ENCODE results near the gene MYO7A.
A peak's percentile ranks its signal among the peaks of the same experiment; 100 is the strongest.

MYO7A gene

DNA sequence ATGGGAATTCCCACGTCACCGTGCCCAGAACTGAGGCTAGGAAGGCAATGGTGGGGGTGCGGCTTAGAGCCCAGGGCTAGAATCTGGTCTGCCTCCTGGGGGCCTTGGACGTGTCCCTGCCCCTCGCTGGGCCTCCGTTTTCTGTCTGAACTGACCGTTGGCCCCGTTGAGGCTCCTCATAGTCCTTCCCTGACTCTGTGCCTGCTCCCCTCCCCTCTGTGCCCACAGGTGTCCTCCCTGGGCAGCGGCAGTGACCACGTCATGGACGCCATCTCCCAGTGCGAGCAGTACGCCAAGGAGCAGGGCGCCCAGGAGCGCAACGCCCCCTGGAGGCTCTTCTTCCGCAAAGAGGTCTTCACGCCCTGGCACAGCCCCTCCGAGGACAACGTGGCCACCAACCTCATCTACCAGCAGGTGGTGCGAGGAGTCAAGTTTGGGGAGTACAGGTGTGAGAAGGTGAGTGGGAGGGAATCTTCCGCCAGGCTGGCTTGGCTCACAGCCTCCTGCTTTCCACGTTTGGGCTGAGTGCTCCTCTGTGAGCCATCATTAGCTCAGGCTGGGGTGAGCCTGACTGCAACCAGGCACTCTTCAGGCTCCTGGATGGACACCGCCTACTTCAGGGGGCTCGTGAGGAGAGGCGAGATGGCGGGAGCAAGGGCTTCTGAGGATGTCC is 63.9 kb downstream of the MYO7A start:
- no peak overlapping the region for H3K4me3 ChIP-seq (replicated peaks; ENCODE audit: low read depth, low read length)
- peak; percentile 5 for DNase-seq (ENCODE audit: extremely low read depth, low read depth)
- TF ChIP-seq, protein P1, sequence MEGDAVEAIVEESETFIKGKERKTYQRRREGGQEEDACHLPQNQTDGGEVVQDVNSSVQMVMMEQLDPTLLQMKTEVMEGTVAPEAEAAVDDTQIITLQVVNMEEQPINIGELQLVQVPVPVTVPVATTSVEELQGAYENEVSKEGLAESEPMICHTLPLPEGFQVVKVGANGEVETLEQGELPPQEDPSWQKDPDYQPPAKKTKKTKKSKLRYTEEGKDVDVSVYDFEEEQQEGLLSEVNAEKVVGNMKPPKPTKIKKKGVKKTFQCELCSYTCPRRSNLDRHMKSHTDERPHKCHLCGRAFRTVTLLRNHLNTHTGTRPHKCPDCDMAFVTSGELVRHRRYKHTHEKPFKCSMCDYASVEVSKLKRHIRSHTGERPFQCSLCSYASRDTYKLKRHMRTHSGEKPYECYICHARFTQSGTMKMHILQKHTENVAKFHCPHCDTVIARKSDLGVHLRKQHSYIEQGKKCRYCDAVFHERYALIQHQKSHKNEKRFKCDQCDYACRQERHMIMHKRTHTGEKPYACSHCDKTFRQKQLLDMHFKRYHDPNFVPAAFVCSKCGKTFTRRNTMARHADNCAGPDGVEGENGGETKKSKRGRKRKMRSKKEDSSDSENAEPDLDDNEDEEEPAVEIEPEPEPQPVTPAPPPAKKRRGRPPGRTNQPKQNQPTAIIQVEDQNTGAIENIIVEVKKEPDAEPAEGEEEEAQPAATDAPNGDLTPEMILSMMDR (IDR thresholded peaks at IDR 0.05; ENCODE audit: low read depth, low read length, missing control alignments) = peak; percentile 39

DNA sequence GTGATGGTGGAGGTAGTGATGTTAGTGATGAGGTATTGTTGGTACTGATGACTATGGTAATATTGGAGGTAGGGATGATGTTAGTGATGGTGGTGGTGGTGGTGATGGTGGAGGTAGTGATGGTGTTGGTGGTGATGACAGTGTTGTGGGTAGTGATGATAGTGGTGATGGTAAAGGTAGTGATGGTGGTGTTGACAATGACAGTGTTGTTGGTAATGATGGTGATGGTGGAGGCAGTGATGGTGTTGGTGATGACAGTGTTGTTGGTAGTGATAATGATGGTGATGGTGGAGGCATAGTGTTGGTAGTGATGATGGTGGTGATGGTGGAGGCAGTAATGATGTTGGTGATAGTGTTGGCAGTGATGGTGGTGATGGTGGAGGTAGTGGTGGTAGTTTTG is 65.1 kb downstream of the MYO7A start:
- TF ChIP-seq, protein P1 (IDR thresholded peaks at IDR 0.05; ENCODE audit: low read depth, low read length, missing control alignments) = no peak
- DNase-seq (ENCODE audit: extremely low read depth, low read depth) = no peak
- H3K4me3 ChIP-seq (replicated peaks; ENCODE audit: low read depth, low read length) = no peak overlapping the region

DNA sequence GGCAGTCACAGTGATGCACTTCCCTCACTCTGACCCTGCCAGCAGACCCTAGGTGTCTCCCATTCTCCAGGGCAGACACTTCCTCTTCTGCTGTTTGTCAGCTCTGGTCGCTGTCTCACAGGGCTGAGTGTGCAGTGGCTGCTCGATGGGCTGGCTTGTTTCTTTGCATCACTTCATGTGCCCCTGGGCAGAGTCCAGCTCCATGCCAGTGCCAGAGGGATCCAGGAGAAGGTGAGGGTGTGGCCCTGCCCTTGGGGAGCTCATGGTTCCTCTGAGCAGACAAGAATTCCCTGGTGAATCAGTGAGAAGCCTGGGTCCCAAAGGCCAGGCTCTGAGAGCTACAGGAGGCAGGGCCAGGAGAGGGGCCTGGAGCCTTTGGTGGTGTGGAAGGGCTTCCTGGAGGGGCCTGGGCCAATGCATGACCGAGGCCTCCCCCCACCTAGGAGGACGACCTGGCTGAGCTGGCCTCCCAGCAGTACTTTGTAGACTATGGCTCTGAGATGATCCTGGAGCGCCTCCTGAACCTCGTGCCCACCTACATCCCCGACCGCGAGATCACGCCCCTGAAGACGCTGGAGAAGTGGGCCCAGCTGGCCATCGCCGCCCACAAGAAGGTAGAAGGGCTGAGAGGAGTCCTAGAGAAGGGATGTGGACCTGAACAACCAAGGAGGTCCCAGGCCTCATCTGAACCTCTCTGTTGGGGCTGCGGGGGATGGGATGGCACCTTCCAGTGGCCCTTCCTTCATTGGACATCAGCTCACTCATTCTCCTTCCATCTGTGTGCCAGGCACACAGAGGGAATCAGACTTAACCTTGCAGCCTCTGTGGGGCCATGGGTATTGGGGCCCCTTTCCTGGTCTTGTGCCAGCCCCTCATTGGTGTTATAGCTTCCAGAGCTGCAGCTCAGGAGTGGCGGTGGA is 66.1 kb downstream of the MYO7A start:
- TF ChIP-seq, protein P1 (IDR thresholded peaks at IDR 0.05; ENCODE audit: low read depth, low read length, missing control alignments) = no peak
- no peak for DNase-seq (ENCODE audit: extremely low read depth, low read depth)
- H3K4me3 ChIP-seq (replicated peaks; ENCODE audit: low read depth, low read length) = no peak overlapping the region

DNA sequence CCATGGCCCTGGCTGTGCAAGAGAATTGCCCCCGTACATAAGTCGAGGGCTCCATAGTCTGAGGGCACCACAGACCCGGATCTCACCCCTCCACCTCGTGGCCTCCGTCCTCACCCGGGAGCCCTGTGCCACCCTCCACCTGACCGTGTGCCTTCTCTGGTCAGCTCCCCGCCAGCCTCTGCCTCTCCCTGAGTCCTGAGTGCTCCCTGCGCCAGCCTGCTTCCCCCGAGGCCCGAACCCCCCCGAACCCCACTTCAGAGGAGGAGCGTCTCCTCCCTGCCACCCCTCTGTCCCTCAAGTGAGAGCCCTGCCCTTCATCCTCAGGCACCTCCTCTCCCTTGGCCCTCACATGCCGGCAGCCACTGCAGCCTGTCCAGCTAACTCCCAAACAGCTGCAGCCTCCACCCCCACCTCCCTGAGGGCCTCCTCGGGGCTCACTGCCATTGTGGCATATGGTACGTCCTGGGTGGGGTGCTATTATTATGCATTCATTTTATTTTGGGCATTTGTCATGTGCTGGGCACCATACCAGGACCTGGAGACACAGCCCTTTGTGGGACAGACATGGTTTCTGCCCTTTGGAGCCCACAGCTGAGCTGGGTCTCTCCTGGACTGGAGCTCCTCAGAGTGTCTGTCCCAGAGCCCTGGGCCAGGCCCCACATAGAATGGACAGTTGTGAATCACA is 67.2 kb downstream of the MYO7A start:
- DNase-seq (ENCODE audit: extremely low read depth, low read depth) = no peak
- TF ChIP-seq, protein P1 (IDR thresholded peaks at IDR 0.05; ENCODE audit: low read depth, low read length, missing control alignments) = no peak
- H3K4me3 ChIP-seq (replicated peaks; ENCODE audit: low read depth, low read length) = no peak overlapping the region

DNA sequence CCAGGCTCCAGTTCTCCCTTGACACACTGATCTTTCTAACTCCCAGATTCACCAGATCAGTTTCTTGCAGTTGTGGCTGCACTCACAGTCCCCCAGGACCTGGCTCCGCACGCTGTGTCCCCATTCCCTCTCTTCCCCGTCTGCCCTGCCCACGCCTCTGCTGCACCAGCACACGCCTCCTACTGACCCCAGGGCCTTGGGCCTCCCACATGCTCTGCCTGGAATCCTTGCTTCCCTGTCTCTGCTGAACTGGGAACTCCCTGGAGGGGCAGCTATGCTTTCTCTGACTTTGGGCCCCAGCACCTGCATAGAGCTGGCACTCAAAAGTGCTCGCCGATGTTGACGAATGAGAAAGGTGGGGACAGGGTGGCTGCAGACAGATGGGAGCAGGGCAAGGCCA is 68.9 kb downstream of the MYO7A start:
- DNase-seq (ENCODE audit: extremely low read depth, low read depth) = no peak
- H3K4me3 ChIP-seq (replicated peaks; ENCODE audit: low read depth, low read length) = no peak overlapping the region
- TF ChIP-seq, protein P1 (IDR thresholded peaks at IDR 0.05; ENCODE audit: low read depth, low read length, missing control alignments) = no peak

DNA sequence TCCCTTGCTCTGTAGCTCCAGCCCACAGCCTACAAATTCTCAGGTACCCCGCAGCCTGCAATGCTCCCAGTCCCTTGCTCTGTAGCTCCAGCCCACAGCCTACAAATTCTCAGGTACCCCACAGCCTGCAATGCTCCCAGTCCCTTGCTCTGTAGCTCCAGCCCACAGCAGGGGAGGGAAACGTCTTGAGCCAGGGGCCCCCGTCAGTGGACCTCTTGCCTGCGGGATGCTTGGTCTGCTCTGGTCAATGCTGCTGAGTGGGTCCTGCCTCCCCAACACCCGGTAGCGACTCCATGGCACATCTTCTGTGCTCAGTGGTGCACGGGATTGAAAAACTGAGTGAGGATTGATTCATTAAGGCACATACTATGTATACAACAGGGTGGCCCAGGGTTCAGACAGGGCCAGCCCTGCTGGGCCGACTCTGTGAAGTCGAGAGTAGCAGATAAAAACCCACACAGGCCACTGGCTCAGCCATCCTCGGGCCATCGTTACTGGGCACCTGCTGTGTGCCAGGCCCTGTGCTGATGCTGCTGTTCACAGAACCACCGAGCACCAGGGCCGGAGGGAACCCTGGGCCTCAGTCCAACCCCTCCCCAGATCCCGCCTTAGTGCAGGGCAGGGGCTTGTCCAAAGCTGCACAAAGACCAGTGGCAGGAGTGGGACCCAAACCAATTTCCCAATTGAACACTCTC is 69.7 kb downstream of the MYO7A start:
- TF ChIP-seq, protein P1 (IDR thresholded peaks at IDR 0.05; ENCODE audit: low read depth, low read length, missing control alignments) = no peak
- DNase-seq (ENCODE audit: extremely low read depth, low read depth) = no peak

More for the DNA sequence above, 69.7 kb downstream of the MYO7A start:
- no peak overlapping the region for H3K4me3 ChIP-seq (replicated peaks; ENCODE audit: low read depth, low read length)

Data from HFF-Myc (cell line).